GM21423 (cell line): ENCODE data around the gene TIGD3.
A peak's percentile ranks its signal among the peaks of the same experiment; 100 is the strongest.

Experiments used
- ATAC-seq: cut with Tn5 transposase; IDR thresholded peaks from one replicate; pipeline ENCODE4 v1.9.1; 2021; ENCODE audit warnings: mild to moderate bottlenecking, moderate library complexity; ENCODE audit not compliant: unreplicated experiment

Gene TIGD3

DNA sequence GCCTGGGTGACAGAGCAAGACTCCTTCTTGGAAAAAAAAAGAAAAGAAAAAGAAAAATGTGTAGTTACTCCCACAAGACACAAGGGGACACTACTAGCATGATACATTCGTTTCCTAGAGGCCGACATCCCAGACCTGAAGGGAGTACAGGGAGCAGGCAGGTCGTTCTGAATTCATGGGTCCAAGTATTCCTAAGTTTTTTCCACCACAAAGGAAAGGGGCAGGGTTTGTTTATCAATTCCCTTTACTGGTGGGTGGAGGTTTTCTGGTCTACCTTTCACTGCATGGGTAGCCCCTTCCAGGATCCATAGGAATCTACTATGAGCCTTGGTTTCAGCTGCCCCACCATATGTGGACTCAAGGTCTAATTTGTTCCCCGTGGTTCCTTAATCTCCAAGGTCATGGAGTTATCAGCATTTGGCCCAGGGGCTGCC is 11.8 kb downstream of the TIGD3 start:
- no peak for ATAC-seq

DNA sequence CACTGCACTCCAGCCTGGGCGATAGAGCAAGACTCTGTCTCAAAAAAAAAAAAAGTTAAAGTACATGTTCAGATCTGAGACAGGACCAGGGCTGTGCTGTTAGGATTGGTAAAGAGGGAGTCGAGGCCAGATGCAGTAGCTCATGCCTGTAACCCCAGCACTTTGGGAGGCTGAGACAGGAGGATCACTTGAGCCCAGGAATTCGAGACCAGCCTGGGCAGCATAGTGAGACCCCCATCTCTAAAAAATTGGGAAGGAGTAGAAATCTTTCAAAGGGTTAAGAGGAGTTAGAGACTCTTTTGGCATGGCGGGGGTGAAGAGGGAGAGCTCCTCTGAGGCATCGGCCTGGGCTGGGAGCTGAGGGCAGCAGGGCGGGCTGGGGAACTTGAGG is 16.1 kb downstream of the TIGD3 start:
- no peak for ATAC-seq

GRCh38 chr11:65373839-65374580 is 19.5 kb downstream of the TIGD3 start:
- no peak for ATAC-seq

- ATAC-seq, result no peak
These were observed 20.5 kb downstream of the TIGD3 start for GRCh38 chr11:65375012-65375411.

- ATAC-seq, result no peak
These were observed 21.7 kb downstream of the TIGD3 start for GRCh38 chr11:65376138-65376713.

- no peak for ATAC-seq
These were observed 22.5 kb downstream of the TIGD3 start for GRCh38 chr11:65377036-65377435.

- no peak for ATAC-seq
These were observed 23.2 kb downstream of the TIGD3 start for GRCh38 chr11:65377777-65378176.

DNA sequence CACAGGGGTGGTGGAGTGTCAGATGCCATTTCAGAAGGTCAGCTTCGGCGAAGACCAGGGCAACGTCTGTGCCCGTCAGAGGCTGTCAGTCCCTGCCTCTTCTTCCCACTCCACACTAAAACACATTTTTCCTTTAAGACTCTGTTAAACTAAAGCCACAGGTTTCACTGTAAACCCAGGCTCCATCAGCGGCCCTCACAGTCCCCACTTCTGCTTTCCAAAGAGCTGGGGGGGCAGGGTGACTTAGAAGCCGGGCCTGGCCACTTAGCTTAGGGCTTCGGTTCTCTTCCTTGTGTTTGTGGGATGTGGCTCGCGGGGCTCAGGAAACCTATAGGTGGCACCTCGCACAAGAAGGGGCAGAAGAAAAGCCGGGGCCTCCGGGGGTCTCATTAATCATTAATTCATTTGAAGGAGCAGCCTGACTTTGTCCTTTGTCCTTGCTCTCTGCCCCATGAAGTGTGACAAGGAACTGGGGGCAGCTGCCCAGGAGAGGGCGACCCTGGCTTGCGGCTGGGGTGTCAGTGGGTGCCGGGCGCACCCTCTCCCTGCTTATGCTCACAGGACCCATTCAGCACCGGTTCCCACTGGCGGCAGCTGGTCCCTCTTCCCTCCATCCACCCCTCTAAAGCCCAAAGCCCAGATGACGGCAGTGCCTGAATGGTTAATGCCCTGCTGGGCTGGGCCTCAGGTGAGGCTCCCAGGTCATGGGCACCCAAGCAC is 23.8 kb downstream of the TIGD3 start:
- ATAC-seq, result no peak

DNA sequence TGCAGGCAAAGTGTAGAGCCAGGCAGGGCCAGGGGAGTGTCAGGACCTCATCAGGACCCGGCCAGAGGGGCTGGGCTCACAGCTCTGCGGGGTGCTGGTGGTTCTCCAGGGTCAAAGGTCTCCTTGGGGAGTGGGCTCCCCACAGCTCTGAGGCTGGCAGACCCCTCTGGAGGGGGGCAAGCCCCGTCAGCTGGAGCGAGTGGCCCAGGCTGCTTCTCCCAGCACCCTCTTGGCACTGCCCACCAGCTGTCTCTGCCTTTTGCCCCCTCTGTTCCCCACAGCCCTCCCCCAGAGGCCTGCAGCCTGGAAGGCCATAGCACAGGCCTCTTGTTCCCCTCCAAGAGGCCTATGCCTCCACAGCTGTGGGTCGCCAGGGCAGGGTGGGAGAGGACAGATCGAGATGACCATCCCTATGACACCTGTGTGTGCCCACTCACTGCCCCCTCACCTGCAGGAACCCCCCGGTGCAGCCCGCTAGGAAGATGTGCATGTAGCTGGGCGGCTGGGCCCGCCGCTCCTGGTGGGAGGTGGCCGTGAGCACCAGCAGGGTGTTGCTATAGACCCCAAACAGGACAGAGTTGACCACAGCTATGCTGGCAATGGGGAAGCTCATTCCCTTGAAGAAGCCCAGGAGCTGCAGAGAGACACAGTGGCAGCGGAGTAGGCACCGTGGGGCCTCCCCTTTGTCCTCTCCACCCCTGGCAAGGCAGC is 24.5 kb downstream of the TIGD3 start:
- no peak for ATAC-seq

GRCh38 chr11:65379698-65380459 is 25.3 kb downstream of the TIGD3 start:
- no peak for ATAC-seq

DNA sequence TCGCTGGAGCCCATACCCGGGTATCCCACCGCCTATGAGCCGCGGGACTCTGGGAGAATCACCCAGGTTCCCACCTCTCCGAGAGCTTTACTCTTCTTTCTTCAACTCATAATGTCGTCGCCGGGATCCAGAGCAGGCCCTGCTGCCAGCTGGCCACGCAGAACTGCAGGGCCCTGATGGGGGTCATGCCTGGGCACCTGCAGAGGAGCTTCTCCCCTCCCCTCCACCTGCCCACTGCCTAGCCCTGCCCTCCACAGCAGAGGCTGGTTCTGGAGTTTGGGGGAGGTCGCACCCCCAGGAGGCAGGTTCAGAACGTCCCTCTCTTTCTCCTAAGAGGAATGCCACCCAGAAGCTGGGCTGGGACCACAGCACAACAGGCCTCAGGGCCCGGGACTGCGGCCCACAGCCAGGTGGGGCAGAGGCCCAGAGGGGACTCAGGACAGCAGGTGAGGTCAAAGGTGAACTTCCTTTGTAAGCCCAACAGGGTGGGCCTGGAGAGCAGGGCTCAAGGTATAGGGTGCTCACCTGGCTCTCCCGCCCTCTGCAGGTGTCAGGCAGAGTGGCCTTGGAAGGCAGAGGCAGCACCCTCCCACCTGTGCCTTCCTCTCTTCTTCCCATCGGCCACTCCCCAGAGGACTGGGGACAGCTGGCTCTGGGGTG is 26.0 kb downstream of the TIGD3 start:
- ATAC-seq, result no peak

GRCh38 chr11:65381716-65382032 is 27.1 kb downstream of the TIGD3 start:
- ATAC-seq, result no peak

DNA sequence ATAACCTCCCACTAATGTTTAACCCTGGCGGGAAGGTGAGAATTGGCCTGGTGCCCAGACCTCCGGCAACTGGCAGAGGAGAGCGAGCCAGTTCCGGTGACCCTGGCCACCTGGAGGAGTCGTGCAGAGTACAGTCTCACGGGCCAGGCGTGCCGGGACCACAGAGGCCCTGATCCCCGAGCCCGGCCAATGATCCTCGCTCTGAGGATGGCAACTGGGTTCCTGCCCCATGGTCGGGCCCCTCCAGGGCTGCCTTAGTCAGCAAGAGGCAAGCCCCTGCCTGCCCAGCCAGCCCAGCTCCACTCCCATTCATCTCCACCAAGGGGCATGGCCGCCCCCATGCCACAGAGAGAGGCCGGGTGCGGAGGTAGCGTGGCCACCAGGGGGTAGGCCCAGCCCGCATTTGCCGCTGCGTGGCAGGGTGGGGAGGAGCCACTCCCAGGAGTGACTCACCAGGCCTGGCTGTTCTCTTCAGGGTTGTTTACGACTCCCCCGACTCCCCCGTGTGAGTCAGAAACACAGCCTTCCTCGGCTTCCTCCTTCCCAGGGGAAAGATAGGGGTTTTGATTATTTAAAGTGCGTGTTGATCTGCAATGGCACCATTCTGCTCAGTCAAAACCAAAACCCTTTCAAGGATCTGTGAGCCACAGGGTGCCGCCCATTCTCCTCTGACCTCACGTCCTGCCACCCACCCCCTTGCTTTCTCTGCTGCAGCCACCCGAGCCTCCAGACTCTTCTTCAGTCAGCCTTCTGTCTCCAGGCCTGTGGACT is 27.7 kb downstream of the TIGD3 start, which contains the start of gene SLC25A45:
Gene SLC25A45 (minus strand): TSS at position 614 of the 771 bp plus-strand sequence. CDS start 695 bp downstream, outside the sequence.
- ATAC-seq, result peak; percentile 62

- no peak for ATAC-seq
These were observed 28.3 kb downstream of the TIGD3 start for GRCh38 chr11:65382804-65383368.

DNA sequence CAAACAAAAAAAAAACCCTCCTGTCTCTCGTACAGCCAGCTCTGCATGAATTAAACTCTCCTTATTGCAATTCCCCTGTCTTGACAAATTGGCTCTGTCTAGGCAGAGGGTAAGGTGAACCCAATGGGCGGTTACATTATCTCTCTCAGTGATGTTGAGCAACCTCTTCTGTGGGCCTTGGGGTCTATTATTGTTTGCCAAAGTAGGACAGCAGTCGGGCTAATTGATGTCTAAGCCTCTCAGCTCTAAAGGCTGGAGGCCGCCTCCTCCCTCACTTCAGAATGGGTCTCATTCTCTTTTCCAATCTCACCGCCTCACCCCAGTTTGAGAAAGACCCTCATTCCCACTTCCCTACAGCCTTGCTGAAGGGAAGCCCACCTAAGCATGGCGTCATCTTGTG is 29.2 kb downstream of the TIGD3 start:
- ATAC-seq, result no peak

- no peak for ATAC-seq
These were observed 29.8 kb downstream of the TIGD3 start for GRCh38 chr11:65384301-65384889.

DNA sequence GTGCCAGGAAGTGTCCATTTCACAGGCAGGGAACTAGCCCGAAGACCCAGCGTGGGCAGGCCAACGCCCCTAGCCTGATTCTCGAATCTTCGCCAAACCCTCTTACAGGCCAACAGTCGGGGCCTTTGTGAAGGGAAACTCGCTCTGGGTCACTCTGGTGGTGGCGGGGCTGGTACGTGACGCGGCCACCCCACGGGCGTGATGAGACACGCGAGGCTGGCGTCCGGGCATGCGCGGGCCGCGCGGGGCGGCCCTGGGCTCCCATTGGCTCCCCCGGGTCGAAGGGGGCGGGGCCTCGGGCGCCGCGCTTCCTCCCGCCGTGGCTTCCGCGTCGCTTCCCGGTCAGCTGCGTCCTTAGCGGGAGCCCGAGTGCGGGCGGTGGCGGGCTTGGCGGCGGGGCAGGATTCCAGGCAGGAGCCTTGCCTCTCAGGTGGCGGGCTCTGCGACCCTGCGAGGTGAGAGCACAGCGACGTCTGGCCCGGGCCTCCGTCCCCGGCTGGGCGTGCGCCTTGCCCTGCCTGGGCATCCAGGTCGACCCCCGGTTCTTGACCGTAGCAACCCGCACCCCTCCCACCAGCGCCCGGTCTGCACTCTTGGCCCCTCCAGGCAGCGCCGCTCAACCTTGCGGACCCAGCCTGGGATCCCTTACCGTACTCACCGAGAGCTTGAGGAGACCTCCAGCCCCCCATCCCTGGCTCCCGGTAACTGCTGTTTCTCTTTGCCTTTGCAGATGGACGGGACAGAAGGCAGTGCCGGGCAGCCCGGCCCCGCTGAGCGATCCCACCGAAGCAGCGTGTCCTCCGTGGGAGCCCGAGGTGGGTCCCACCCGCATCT is 32.0 kb downstream of the TIGD3 start, which contains the start of gene FRMD8:
Gene FRMD8 (plus strand): TSS at position 331 of the 834 bp plus-strand sequence. CDS start 400 bp downstream, at position 731.
- peak; percentile 34 for ATAC-seq

DNA sequence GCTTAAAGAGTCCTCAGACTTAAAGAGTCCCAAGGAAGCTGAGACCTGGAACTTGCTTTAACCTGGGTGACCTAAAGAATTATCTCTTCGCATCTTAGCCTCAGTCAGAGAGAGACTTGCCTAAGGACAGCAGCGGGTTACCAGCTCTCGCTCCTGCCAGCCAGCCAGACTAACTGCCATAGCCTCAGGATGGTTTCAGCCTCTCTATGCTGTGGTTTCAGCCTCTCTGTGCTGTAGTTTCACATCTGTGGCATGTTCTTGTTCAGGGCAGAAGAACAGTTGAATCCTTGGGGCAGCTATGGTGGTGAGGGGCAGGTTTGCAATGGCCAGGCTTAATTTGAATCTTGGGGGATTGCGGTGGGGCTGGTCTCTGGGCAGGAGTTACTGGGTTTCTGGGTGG is 34.2 kb downstream of the TIGD3 start:
- no peak for ATAC-seq
